IPS-NIHi11 (cell line): ENCODE results near the gene SURF4.

Source experiments
- DNase-seq: peaks from one replicate; pipeline ENCODE4 v3.0.0; 2012; ENCODE audit warnings: mixed read lengths, low spot score

The SURF4 gene

DNA sequence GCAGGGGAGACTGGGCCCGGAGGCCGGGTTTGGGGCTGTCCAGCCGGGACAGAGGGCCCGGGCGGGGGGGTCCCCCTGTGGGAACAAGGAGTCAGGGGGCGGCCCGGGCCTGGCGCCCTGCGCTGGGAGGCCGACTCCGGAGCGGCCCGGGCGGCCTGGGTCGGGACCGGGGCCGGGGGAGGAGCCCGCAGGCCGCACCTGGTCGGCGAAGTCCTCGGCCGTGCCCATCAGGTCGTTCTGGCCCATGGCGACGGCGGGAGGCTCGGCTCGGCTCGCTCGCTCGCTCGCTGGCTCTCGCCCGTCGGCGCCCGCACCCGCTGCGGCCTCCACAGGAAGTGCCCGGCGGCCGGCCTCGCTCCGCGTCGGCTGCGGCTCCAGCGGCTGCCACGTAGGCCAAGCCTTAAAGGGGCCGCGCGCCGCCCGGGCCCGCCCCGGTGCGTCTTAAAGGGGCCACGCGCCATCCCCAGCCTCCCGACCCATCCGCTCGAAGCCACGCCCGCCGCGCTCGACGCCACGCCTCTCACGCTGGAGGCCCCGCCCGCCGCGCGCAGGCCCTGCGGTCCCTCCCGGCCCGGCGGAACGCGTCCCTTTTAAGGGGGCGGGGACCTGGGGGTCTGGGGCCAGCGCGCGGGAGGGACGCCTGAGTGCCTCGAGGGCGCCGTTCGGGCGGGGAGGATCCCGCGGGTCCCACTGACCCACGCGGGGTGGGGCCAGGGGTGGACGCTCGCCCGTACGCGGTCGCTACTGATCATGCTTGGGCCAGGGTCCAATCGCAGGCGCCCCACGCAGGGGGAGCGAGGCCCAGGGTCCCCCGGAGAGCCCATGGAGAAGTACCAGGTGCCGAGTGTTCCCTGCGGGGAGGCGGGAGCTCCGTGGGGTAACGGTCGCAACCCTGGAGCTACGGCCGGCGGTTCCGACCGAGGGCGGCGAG lies at the start of gene SURF4, which contains the start of gene STKLD1:
Gene SURF4, minus strand, starts transcription at position 337 of the 931 bp plus-strand sequence. Its CDS starts 91 bp downstream, at position 246.
Gene STKLD1, plus strand, starts transcription at position 643 of the 931 bp plus-strand sequence. Its CDS starts 108 bp downstream, at position 751.
- DNase-seq, result peak; percentile 100

DNA sequence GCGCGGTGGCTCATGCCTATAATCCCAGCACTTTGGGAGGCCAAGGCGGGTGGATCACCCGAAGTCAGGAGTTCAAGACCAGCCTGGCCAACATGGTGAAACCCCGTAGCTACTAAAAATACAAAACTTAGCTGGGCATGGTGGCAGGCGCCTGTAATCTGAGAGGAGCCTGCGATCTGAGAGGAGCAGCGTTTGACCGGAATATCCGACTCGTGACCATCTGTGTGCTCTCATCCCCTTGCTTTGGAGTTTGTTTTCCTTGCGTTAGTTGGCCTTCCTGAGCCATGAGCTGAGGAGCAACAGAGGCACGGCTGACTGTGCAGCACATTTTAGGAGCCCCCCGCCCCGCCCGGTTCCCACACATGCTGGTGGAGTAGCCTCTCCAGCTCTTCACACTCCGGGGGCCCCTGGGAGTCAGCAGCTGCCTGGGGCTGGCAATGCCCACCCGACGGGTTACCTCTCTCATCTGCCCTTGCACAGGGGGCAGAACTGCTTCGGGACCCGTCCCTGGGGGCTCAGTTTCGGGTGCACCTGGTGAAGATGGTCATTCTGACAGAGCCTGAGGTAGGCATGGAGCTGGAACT lies 49.3 kb upstream of the SURF4 start:
- DNase-seq, result no peak

DNA sequence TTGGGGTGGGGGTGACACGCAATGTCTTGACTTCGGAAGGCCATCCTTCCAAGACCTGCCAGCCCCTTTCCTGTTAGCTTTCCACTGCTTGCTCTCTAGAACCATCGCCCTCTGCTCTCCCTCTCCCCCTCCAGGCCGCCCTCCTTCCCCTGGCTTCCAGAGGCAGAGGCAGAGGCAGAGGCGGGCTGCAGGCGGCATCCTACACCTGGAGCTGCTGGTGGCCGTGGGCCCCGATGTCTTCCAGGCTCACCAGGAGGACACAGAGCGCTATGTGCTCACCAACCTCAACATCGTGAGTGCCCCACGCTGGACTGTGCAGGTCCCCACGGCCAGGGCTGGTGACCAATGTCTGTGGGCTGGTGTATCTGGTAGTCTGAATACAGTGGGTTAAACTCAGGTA lies 48.3 kb upstream of the SURF4 start:
- no peak for DNase-seq

DNA sequence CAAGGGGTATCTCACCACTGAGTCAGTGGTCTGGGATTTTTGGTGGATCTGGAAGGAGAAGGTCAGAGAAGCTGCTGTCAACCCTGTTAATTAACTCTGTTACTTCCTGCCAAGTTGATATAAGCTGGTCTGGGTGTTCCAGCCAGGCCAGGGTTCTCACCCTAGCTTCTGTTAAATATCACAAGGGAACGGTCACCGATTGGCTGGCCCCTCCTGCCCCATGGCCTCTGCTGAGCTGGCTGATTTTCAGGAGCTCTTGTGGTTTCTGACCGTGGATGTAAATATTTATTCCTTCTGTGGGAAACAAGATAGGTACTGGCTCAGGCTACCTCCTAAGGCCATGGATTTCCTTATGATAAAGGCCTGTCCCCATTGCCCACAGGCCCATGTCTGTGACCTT lies 47.4 kb upstream of the SURF4 start:
- DNase-seq, result no peak

DNA sequence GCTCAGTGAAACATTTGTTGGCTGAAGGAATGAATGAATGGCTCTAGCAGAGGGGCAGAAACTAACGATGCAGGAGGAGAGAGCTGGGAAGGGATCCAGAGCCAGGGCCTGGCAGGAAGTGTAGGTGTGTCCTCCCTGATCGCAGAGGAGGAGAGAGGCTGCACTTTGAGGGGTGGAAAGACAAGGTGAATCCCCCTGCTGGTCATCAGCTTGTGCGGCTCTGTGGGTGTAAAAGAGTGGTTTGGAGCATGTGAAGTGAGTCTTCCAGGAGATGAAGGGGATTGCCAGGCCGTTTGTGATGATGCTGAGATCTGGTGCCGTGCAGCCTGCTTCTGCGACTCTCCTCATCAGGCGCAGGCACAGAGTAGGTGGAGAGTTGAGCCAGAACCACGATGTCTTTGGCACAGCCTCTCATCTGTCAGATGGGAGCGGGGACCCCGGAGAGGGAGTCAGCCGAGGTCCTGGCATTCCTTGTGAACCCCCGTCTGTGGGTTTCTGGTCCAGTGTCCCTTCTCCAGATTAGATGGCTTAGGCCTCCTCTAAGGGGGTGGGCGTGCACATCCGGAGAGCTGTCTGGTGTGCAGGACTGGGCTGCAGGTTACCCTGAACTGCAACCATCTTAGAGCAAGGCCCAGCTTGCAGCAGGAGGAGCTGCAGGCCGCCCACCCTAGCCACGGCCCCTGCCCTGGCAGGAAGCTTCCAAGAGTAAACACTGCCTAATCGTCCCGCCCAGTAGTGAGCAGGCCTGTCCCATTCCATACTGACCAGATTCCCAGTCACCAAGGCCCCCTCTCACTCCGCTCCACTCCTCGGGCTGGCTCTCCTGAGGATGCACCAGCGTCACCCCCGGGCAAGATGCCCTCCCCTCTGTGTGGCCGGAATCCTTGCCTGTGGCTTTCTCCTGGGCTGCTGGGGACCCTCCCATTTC lies 46.0 kb upstream of the SURF4 start, which contains the start of gene ADAMTS13:
Gene ADAMTS13, plus strand, starts transcription at position 753 of the 928 bp plus-strand sequence. Its CDS starts 77 bp downstream, at position 830.
- no peak for DNase-seq

DNA sequence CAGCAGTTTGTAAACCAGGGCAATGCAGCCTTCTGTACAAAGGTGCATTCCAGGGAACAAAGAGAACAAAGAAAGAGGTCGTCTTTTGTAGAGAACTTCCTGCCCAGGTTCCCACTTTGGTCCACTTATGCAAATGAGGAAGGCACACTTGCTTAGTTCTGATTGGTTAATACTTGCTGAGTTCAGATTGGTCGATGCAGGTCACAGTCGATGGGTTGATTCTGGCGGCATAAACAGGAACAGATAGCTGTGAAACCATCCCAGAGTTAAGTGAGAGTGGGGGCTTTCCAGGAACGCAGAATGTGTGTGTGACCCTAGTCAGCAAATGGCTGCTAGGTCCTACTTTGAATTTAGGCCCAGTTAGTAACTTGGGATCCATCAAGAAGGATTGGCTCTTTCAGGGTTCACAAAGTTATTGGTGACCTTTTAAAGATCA lies 44.5 kb upstream of the SURF4 start:
- DNase-seq, result no peak

DNA sequence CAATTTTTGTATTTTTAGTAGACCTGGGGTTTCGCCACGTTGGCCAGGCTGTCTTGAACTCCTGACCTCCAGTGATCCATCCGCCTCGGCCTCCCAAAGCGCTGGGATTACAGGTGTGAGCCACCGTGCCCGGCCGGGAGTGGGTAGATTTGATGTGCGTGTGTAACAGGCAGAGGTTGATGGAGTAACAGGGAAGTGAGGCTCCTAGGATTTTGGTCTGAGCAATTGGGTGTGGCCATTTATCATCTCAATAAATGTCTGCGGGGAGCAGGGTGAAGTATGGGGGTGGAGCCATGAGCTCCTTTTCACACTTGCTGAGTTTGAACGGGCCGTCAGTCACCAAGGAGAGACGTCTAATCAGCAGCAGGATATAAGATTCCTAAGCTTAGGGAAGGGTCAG lies 43.1 kb upstream of the SURF4 start:
- no peak for DNase-seq

DNA sequence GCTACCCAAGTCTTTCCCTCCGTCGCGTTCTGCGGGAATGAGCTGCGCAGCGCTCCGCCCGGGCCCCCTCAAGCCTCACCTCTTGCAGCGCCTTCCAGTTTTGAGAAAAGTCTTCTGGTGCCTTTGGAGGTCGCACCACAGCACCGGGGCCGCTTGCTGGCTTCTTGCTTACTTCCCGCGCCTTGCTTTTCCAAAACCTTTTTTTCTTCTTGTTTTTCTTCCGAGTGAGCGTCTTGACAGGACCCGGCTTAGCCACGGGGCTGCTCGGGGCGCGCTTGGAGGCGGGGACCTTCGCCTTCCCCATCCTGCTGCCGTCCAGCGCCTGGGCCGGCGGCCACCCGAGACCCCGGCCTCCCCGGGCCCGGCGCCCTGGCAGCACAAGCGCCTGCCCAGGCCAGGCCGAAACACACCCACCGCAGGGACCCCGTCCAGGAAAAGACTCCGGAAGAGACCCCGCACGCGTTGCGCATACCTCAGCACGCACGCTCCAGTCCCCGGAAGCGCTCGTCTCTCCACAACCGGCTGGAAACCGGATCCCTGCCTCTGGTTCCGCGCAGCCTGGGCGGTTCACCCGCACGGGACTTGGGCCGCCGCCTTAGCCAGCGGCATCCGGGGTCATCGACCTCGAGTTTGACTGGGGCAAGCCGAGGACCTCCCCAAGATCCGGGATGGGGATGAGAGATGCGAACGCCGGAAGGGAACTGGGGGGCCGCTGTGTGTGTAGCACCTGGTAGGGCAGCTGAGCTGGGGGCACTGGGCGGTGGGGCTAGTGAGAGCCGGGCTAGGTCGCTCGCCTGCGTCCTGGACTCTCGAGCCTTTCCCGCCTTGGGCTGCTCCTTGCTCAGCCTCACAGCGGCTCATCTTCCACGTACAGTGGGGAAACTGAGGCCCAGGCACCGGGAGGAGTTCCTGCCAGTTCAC lies 41.9 kb upstream of the SURF4 start, which contains the start of gene REXO4:
Gene REXO4, minus strand, starts transcription at position 470 of the 921 bp plus-strand sequence. Its CDS starts 166 bp downstream, at position 304.
- DNase-seq, result peak; percentile 85

DNA sequence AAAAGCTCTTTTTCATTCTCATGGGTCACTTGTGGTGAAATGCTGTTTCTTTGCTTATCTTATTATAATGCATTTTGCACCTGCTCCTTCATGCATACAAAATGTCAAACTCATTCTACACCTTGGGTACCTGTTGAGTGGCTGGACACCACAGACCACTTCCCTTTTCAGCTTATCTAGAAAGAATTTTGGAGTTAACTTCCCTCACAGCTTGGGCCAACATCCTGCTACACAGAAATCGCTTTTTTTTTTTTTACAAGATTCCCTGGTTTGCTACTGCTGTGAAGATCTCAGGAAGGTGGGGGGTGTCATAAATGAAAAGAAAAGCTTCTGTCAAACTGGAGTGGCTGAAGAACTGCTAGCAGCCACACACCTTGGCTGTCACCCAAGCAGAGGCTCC lies 39.3 kb upstream of the SURF4 start:
- DNase-seq, result no peak

DNA sequence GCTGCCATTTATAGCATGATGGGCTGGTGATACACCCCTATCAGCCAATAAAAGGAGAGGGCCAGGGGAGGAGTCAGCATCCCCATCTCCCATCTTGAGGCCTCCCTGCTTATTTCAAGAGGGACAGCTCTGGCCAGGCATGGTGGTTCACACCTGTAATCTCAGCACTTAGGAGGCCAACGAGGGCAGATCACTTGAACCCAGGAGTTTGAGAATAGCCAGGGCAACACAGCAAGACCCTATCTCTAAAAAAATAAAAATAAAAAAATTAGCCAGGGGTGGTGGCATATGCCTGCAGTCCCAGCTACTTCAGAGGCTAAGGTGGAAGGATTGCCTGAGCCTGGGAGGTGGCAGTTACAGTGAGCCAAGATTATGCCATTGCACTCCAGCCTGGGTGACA lies 32.2 kb upstream of the SURF4 start:
- DNase-seq, result no peak

DNA sequence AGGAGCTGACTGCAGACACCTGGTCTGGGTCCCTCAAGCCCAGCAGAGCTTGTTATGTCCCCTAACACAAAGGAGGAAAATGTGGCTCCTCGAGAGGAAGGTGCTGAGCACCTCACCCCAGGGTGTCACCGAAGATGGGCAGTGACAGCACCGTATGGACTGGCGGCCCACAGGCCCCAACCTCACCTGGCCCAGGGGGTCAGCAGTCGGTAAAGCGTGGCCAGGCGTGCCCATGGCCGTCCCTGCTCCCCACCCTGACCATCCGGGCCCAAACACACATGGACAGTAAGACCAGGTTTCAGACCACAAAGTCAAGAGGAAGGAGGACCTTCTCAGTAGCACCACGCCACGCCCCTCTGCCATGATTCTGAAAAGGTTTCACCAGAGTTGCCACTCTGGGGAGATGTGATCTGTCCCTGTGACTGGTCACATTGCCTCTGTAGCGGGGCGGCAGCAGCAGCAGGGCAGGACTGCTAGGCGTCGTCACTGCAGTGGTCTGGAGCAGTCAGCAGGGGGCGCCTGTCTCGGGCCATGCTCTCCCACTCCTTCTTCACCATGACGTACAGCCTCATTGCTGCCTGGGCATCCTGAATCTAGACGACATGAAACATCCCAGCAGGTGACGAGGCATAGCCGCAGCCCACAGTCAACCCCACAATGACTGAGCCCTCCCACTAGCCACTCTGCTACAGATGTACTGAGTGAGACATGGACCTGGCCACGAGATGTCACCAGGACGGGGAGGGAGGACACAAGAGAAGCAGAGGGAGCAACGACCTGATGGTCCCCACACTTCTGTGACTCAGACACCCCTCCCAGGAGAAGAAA lies 30.8 kb upstream of the SURF4 start:
- DNase-seq, result peak; percentile 89

DNA sequence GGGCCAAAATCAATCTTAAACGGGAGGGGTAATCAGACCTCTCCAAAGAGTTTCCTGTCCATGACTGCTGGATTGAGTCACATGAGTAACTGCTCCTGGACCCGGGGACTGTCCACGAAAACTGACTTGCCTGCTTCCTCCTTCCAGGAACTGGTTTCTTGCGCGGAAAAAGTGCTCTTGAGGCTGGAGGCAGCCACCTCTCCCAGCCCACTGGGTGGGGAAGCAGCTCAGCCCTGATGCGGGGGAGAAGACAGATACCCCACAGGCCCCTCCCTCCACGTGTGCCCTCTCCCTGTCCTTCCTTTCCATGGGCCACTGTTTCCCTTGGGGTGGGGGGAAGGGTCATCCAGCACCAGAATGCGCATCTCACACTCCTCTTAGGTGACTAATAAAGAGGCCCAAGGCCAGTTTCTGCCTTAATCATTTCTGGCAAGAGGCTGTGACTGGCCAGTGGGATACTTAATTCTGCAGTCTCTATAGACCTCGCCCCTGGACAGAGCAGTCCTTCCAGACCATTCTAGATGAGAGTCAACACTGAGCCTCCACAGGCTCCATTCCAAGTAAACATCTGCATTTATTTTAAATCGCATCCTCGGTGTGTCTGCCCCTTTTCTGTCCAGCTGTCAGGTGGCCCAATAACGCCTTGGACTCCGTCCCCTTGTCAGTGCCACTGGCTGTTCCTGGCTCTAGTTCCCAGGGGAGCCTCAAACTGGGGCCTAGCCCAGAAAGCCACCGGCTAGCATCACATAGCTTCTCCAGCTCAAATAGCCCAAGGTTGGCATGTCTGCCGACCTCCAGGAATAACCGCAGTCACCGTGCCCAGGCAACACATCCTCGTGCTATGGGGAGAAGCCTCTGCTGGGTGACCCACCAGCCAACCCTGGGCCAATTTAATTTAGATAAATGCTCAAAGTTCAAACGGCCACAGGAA lies 29.9 kb upstream of the SURF4 start:
- no peak for DNase-seq

DNA sequence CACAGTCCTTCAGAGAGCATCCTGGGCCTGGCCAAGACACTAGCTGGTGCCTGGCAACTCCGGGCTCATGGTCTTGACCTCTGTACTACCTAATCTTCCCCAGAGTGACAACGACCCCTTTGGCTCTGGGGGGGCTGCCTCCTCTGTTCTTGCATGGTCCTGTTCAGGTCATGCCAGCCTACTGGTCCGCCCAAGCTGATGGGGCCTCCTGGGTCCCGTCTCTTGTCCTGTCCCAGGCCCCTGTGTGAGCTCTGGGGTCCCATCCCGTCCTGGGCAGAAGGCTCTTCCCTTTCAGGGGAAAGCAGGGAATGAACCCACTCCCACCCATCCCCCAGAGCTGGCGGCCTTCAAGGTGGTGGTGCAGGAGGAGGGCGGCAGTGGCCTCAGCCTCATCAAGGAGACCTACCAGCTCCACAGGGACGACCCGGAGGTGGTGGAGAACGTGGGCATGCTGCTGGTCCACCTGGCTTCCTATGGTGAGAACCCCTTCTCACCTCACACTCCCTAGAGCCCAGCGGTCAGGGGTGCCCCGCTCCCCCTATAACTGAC lies 28.7 kb upstream of the SURF4 start:
- no peak for DNase-seq

DNA sequence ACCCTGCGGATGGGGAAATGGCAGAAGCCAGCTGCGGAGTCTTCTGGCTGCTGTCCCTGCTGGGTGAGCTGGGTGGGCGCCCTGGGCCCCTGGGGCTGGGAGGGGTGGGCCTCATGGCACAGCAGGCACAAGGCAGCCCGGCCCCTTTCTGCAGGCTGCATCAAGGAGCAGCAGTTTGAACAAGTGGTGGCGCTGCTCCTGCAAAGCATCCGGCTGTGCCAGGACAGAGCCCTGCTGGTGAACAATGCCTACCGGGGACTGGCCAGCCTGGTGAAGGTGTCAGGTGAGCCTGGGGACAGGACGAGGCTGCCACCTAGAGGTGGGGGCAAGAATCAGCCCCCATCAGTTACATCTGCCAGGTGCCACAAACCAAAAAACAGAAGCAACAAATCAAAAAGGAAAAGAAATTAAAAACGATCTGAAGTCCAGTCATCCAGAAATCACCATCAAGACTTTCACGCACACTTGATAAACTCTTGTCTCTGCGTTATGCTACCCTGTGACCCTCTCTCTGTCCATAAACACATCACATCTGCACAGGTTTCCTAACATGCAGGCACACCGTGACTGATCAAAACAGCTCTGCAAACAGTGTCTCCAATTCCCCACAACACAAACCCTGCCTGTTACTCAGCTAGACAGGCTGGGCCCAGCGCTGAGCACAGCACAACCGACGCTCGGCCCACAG lies 28.1 kb upstream of the SURF4 start:
- peak; percentile 80 for DNase-seq

DNA sequence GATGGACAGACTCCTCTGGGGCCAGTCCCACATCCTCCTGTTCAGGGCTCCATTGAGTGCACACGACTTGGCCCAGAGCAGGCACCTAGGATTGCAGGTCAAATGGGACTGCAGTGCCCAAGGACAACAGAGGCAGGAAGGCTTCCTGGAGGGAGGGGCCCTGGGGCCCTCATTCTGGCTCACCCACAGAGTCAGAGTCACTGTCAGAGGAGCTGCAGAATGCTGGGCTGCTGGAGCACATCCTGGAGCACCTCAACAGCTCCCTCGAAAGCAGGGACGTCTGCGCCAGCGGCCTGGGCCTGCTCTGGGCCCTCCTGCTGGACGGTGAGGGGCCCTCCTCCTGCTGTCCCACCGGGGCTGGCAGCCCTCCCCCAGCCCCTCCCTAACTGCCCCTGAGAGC lies 26.8 kb upstream of the SURF4 start:
- DNase-seq, result no peak

DNA sequence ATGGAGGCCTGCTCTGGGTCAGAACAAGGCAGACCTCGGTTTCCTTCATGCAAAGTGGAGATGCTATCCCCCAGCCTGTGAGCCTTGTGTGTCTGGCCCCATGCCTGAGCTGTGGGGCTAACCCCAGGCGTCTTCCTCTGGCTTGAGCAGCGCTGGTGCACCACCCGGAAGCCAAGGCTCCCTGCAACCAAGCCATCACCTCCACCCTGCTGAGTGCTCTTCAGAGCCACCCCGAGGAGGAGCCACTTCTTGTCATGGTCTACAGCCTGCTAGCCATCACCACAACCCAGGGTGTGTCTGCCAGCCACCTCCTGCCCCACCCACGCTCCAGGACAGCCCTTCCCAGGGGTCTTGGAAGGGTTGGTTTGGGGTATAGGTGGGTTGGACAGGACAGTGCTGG lies 25.7 kb upstream of the SURF4 start:
- no peak for DNase-seq

DNA sequence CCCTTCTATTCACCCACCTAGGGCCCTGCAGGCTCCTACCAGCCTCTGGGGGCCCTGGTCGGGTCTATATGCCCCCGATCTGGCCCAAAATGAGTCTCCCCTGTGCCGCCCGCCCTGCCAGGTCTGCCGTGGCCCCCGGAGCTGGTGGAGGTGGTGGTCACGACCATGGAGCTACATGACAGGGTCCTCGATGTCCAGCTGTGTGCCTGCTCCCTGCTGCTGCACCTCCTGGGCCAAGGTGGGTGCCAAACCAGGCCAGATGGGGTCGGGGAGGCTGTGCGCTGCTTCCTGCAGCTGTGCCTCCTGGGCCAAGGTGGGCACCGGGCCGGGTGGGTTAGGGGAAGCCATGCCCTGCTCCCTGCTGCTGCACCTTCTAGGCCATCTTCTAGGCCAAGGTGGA lies 24.4 kb upstream of the SURF4 start:
- DNase-seq, result no peak

DNA sequence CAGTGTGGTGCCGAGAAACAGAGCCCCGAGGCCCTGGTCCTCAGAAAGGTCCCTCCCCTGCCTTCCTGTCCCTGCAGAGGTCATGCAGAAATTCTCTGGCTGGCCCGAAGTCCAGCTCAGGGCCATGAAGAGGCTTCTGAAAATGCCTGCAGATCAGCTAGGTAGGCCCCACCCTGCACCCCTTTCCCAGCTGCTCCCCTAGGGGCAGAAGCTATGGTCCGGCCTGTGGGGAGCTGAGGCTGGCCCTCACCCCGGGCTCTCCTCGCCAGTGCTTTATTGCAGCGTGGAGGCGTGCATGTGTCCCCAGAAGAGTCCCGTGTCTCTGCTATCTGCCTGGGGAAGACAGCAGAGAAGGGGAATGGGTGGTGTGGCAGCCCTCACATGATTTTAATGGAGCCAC lies 22.0 kb upstream of the SURF4 start:
- DNase-seq, result no peak
